Body of pancreas (tissue), 4 donors: ENCODE measurements around the gene CAMK1G. TPM values are rescaled to one million over a fixed set of nuclear protein-coding genes. Genes with fewer than 3 reads are reported as not detected.

ENCODE experiments used
- ATAC-seq: fragments of 150-250 bp; one replicate; pipeline ENCODE4 v1.9.1; 2016
- DNase-seq, 4 donors: peaks; one replicate each; pipeline ENCODE4 v3.0.0-alpha.2; 2019
- H3K27ac ChIP-seq, 4 donors: fragments of 200-600 bp; sonication (generic); 1 replicate in 3 of 4; 2 replicates in 1 of 4; pipeline versions ENCODE4 v1.5.1 to v1.6.1; 2016 to 2019; ENCODE audit warnings: mild to moderate bottlenecking in 1 of 4, mixed read lengths in 1 of 4, moderate library complexity in 1 of 4
- H3K27me3 ChIP-seq, 2 donors: fragments of 200-600 bp; sonication (generic); one replicate each; pipeline ENCODE4 v1.6.0; 2016; ENCODE audit warnings: mild to moderate bottlenecking in 1 of 2
- H3K36me3 ChIP-seq, 2 donors: fragments of 200-600 bp; sonication (generic); replicated peaks in 1 of 2; 2 replicates each; pipeline ENCODE4 v1.5.1; 2016; ENCODE audit warnings: low read depth in 2 of 2; ENCODE audit not compliant: insufficient read depth in 1 of 2
- H3K4me1 ChIP-seq: fragments of 200-600 bp; sonication (generic); one replicate; pipeline ENCODE4 v1.6.0; 2016
- H3K4me3 ChIP-seq, 2 donors: fragments of 200-600 bp; sonication (generic); 1 replicate in 1 of 2; 2 replicates in 1 of 2; pipeline ENCODE4 v1.5.1; 2016 to 2019
- H3K9me3 ChIP-seq, 3 donors: fragments of 200-600 bp; sonication (generic); 1 replicate in 2 of 3; 2 replicates in 1 of 3; pipeline ENCODE4 v1.5.1; 2016
- POLR2A ChIP-seq, 3 donors: fragments of 450-650 bp; IDR thresholded peaks; one replicate each; pipeline ENCODE4 v1.6.1; 2016; ENCODE audit warnings: antibody characterized with exemption in 3 of 3, mild to moderate bottlenecking in 2 of 3
- WGBS, 2 donors: methylation state at CpG; one replicate each; pipeline ENCODE4 v1.1.5; 2017; 5-methylcytosine and 5-hydroxymethylcytosine counted together
- intact Hi-C: fragments of 100-400 bp; cut with DNase I; formaldehyde crosslinking; loops from one replicate; pipeline ENCODE4 v1.15.1; 2023
- total RNA-seq, 2 donors: library from RNA; depleted of rRNA; stranded (reverse); fragments of >200 nt; gene quantifications; one replicate each; pipeline ENCODE4 v1.1.0, GENCODE V29; 2016
- TF ChIP-seq, protein P1 (sequence below), 7 experiments: fragments of 450-650 bp in 4 of 7; fragments of 200-600 bp in 3 of 7; sonication (generic) in 3 of 7; IDR thresholded peaks; one replicate each; pipeline ENCODE4 v1.5.1; 2016 to 2019; ENCODE audit warnings: antibody characterized with exemption in 7 of 7

CAMK1G gene
- total RNA-seq, 2 donors from 2014 or later, result 0.33 TPM; not detected in 1

GRCh38 chr1:209600541-209600940 lies 17.0 kb downstream of the CAMK1G start:
- Histone ChIP-seq H3K4me1 (no peaks in the 10 kb centered on the region), H3K9me3 (no peaks in the 10 kb centered on the region), H3K36me3 (no peaks in the 10 kb centered on the region), H3K27ac (no peak overlapping the region), H3K27me3 (no peaks in the 10 kb centered on the region), H3K4me3 (no peak overlapping the region)
- no peak for TF ChIP-seq POLR2A (IDR thresholded peaks at IDR 0.05)
- TF ChIP-seq, protein P1, sequence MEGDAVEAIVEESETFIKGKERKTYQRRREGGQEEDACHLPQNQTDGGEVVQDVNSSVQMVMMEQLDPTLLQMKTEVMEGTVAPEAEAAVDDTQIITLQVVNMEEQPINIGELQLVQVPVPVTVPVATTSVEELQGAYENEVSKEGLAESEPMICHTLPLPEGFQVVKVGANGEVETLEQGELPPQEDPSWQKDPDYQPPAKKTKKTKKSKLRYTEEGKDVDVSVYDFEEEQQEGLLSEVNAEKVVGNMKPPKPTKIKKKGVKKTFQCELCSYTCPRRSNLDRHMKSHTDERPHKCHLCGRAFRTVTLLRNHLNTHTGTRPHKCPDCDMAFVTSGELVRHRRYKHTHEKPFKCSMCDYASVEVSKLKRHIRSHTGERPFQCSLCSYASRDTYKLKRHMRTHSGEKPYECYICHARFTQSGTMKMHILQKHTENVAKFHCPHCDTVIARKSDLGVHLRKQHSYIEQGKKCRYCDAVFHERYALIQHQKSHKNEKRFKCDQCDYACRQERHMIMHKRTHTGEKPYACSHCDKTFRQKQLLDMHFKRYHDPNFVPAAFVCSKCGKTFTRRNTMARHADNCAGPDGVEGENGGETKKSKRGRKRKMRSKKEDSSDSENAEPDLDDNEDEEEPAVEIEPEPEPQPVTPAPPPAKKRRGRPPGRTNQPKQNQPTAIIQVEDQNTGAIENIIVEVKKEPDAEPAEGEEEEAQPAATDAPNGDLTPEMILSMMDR (IDR thresholded peaks at IDR 0.05), result no peak
- DNase-seq (no peak), ATAC-seq (no peak)
- WGBS, 2 donors, result 61 to 78% methylated on average over 1 of the region's 1 CpG
- intact Hi-C loops, result loop anchor here (5.0 kb wide), 1 partner anchor 97 kb away; no protein-coding TSS in a partner anchor

- no peaks in the 10 kb centered on the region for H3K4me1 ChIP-seq
- 19 to 28% methylated on average over 6 of the region's 6 CpGs for WGBS, 2 donors
- intact Hi-C loops, result loop anchor here (5.0 kb wide), 1 partner anchor 95 kb away; no protein-coding TSS in a partner anchor
- H3K9me3 ChIP-seq, result no peaks in the 10 kb centered on the region
- no peak overlapping the region for H3K4me3 ChIP-seq
- peak; percentile 44 to 63 (median 48) for DNase-seq
- no peaks in the 10 kb centered on the region for H3K36me3 ChIP-seq
- peak; percentile 82 for ATAC-seq
- H3K27me3 ChIP-seq, result no peaks in the 10 kb centered on the region
- H3K27ac ChIP-seq, result no peak overlapping the region
- TF ChIP-seq, protein P1 (IDR thresholded peaks at IDR 0.05), result peak; percentile 50 to 89 (median 85)
- TF ChIP-seq POLR2A (IDR thresholded peaks at IDR 0.05), result no peak
These were observed 18.5 kb downstream of the CAMK1G start for GRCh38 chr1:209601809-209602657.

DNA sequence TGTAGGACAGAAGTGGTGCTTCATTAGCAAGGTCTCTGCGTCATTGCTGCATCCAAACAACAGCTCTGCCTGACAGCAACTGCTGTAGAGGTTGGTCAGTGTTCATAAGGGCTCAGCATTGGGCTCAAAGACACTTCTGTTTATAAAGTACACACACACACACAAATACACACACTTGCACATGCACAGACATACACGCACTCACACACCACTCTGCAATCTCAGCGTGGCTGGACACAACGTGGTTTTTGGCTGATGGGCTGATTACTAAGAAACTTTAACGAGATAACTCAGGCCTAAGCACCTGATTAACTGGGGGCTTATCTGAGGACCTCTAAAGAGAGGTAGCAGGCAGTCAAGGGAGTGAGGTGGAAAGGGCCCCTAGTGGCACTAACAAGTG lies 20.4 kb downstream of the CAMK1G start:
- H3K27me3 ChIP-seq, result no peaks in the 10 kb centered on the region
- no peak overlapping the region for H3K27ac ChIP-seq
- no peak overlapping the region for H3K4me3 ChIP-seq
- 70 to 72% methylated on average over 5 of the region's 5 CpGs for WGBS, 2 donors
- H3K4me1 ChIP-seq, result no peaks in the 10 kb centered on the region
- H3K9me3 ChIP-seq, result no peaks in the 10 kb centered on the region
- no peaks in the 10 kb centered on the region for H3K36me3 ChIP-seq
- ATAC-seq (no peak), DNase-seq (no peak)
- intact Hi-C loops, result loop anchor here (5.0 kb wide), 1 partner anchor 93 kb away; no protein-coding TSS in a partner anchor
- TF ChIP-seq POLR2A (IDR thresholded peaks at IDR 0.05), result no peak
- TF ChIP-seq, protein P1 (IDR thresholded peaks at IDR 0.05), result no peak

DNA sequence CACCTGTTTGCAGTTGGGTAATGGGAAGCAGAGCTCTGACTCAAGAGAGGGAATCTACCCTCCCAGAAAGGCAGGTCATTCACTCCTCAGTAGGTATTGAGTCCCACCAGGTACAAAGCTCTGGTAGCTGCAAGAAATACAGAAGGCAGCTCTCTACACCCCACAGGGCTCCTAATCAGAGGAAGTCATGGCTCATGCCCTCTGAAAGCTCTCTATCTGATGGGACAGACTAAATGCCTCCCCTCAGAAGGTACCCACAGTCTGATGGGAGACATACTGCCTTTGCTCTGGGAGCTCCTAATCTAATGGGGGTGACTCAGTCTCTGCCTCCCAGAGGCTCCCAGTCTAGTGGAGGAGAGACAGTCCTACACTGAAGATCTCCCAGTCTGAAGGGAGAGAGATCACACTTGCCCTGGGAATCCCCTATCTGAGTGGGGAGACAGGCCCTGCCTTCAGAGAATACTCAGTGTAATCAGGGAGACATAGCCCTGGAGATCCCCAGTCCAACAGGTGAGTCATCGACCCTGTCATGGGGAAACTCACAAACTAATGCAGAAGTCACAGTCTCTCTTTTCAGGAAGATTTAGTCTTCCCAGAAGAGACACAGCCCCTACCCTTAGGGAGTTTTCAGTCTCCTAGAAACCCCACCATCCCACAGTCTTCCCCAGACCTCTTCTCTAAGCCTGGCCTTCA lies 23.7 kb downstream of the CAMK1G start:
- TF ChIP-seq, protein P1 (IDR thresholded peaks at IDR 0.05), result no peak
- TF ChIP-seq POLR2A (IDR thresholded peaks at IDR 0.05), result no peak
- 50 to 67% methylated on average over 1 of the region's 1 CpG for WGBS, 2 donors
- no peak overlapping the region for H3K27ac ChIP-seq
- H3K4me1 ChIP-seq, result no peaks in the 10 kb centered on the region
- no peak for DNase-seq
- intact Hi-C loops, result no loop called here
- H3K4me3 ChIP-seq, result no peak overlapping the region
- H3K27me3 ChIP-seq, result no peaks in the 10 kb centered on the region
- ATAC-seq, result peak; percentile 48
- H3K36me3 ChIP-seq, result no peaks in the 10 kb centered on the region
- no peaks in the 10 kb centered on the region for H3K9me3 ChIP-seq
